ENCODE data around the gene SHISA9.

SHISA9 gene

DNA sequence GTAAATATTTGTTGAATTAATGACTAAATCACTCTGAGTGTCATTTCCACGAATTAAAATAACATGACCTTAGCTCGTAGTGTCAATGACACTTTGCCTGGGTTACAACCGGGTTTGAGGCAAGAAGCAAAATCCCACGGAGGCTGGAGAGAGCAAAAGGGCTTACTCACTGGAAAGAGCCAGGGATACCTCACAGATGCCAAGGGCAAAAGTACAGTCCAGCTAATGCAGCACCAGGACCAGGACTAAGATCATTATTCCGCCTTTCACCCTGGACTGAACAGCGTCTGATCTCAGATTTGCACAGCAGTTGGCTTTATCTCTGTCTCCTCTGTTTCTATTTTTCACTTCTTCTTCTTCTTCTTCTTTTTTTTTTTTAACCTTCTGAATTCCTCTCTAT is 175.5 kb downstream of the SHISA9 start:
- TF ChIP-seq TAF1 (IDR thresholded peaks at IDR 0.05; ENCODE audit: borderline replicate concordance, insufficient read depth, low read length) (no peak), SIN3A (IDR thresholded peaks at IDR 0.05; ENCODE audit: borderline replicate concordance, insufficient read depth, low read length) (no peak), REST (IDR thresholded peaks at IDR 0.05; ENCODE audit: insufficient read depth in 1 of 2, low read depth in 2 of 2, low read length in 2 of 2) (no peak), FOXP2 (optimal IDR thresholded peaks at IDR 0.05; ENCODE audit: borderline replicate concordance, extremely low read depth, extremely low read length, insufficient read depth) (no peak), POLR2AphosphoS5 (IDR thresholded peaks at IDR 0.05; ENCODE audit: low read depth, low read length) (no peak)

GRCh38 chr16:13077816-13078215 is 176.4 kb downstream of the SHISA9 start:
- TF ChIP-seq POLR2AphosphoS5 (IDR thresholded peaks at IDR 0.05; ENCODE audit: low read depth, low read length) (no peak), SIN3A (IDR thresholded peaks at IDR 0.05; ENCODE audit: borderline replicate concordance, insufficient read depth, low read length) (no peak), TAF1 (IDR thresholded peaks at IDR 0.05; ENCODE audit: borderline replicate concordance, insufficient read depth, low read length) (no peak), FOXP2 (optimal IDR thresholded peaks at IDR 0.05; ENCODE audit: borderline replicate concordance, extremely low read depth, extremely low read length, insufficient read depth) (no peak), REST (IDR thresholded peaks at IDR 0.05; ENCODE audit: insufficient read depth in 1 of 2, low read depth in 2 of 2, low read length in 2 of 2) (no peak)

DNA sequence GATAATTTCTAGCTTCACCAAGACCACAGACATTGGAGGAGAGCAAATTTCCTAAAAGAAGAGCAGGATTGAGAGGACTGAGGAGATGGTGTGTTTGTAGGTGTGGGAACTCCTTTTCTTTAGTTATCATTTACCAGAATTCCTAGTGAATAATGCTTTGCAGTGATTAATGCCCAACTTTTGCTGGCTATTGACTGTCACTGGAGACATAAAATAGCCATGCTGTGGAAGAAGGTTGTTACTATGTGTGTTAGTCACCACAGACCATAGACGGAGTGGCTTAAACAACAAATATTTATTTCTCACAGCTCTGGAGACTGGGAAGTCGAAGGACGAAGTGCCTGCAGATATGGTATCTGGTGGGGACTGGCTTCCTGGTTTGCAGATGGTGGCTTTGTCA is 179.1 kb downstream of the SHISA9 start:
- TF ChIP-seq REST (IDR thresholded peaks at IDR 0.05; ENCODE audit: insufficient read depth in 1 of 2, low read depth in 2 of 2, low read length in 2 of 2) (no peak), POLR2AphosphoS5 (IDR thresholded peaks at IDR 0.05; ENCODE audit: low read depth, low read length) (no peak), FOXP2 (optimal IDR thresholded peaks at IDR 0.05; ENCODE audit: borderline replicate concordance, extremely low read depth, extremely low read length, insufficient read depth) (no peak)

- no peak for TF ChIP-seq FOXP2 (optimal IDR thresholded peaks at IDR 0.05; ENCODE audit: borderline replicate concordance, extremely low read depth, extremely low read length, insufficient read depth)
- no peak for TF ChIP-seq SIN3A (IDR thresholded peaks at IDR 0.05; ENCODE audit: borderline replicate concordance, insufficient read depth, low read length)
- no peak for TF ChIP-seq TAF1 (IDR thresholded peaks at IDR 0.05; ENCODE audit: borderline replicate concordance, insufficient read depth, low read length)
- TF ChIP-seq POLR2AphosphoS5 (IDR thresholded peaks at IDR 0.05; ENCODE audit: low read depth, low read length): no peak
- TF ChIP-seq REST (IDR thresholded peaks at IDR 0.05; ENCODE audit: insufficient read depth in 1 of 2, low read depth in 2 of 2, low read length in 2 of 2): no peak
Observed at GRCh38 chr16:13081825-13082331, 180.5 kb downstream of the SHISA9 start.

GRCh38 chr16:13083681-13084080 is 182.3 kb downstream of the SHISA9 start:
- TF ChIP-seq TAF1 (IDR thresholded peaks at IDR 0.05; ENCODE audit: borderline replicate concordance, insufficient read depth, low read length): no peak
- TF ChIP-seq REST (IDR thresholded peaks at IDR 0.05; ENCODE audit: insufficient read depth in 1 of 2, low read depth in 2 of 2, low read length in 2 of 2): no peak
- TF ChIP-seq POLR2AphosphoS5 (IDR thresholded peaks at IDR 0.05; ENCODE audit: low read depth, low read length): no peak
- TF ChIP-seq FOXP2 (optimal IDR thresholded peaks at IDR 0.05; ENCODE audit: borderline replicate concordance, extremely low read depth, extremely low read length, insufficient read depth): no peak
- no peak for TF ChIP-seq SIN3A (IDR thresholded peaks at IDR 0.05; ENCODE audit: borderline replicate concordance, insufficient read depth, low read length)
